Right lobe of liver (tissue), 6 donors: ENCODE data around the gene GRIK1. TPM values are rescaled to one million over a fixed set of nuclear protein-coding genes. Genes with fewer than 3 reads are reported as not detected.

Experiments used
- ATAC-seq, 4 donors: fragments of 200-7000 bp; cut with Tn5 transposase; one replicate each; pipeline ENCODE4 v1.9.1; 2020; ENCODE audit warnings: mild to moderate bottlenecking in 4 of 4, moderate library complexity in 4 of 4
- DNase-seq, 3 donors: peaks; one replicate each; pipeline ENCODE4 v3.0.0-alpha.2; 2020
- H3K27ac ChIP-seq, 3 donors: fragments of 200-600 bp; one replicate each; pipeline ENCODE4 v1.8.0; 2022
- H3K27me3 ChIP-seq, 2 donors: fragments of 200-600 bp; one replicate each; pipeline ENCODE4 v1.8.0; 2022
- H3K36me3 ChIP-seq, 4 donors: fragments of 200-600 bp; sonication (generic) in 1 of 4; one replicate each; pipeline versions ENCODE4 v1.5.1 to v1.8.0; 2017 to 2022; ENCODE audit warnings: control low read depth in 1 of 4
- H3K4me1 ChIP-seq, 4 donors: fragments of 200-600 bp; sonication (generic) in 1 of 4; one replicate each; pipeline versions ENCODE4 v1.5.1 to v1.8.0; 2017 to 2022; ENCODE audit warnings: control low read depth in 1 of 4
- H3K4me3 ChIP-seq, 3 donors: fragments of 200-600 bp; one replicate each; pipeline ENCODE4 v1.8.0; 2022
- H3K9me3 ChIP-seq, 4 donors: fragments of 200-600 bp; sonication (generic) in 1 of 4; one replicate each; pipeline versions ENCODE4 v1.5.1 to v1.8.0; 2017 to 2022; ENCODE audit warnings: control low read depth in 1 of 4
- CTCF ChIP-seq, 4 donors: fragments of 200-600 bp in 3 of 4; fragments of 450-650 bp in 1 of 4; IDR thresholded peaks; one replicate each; pipeline versions ENCODE4 v1.5.1 to v1.8.0; 2016 to 2022; ENCODE audit warnings: antibody characterized with exemption in 4 of 4, mild to moderate bottlenecking in 2 of 4
- POLR2A ChIP-seq: fragments of 450-650 bp; IDR thresholded peaks from one replicate; pipeline ENCODE4 v1.6.1; 2017; ENCODE audit warnings: antibody characterized with exemption, mild to moderate bottlenecking
- WGBS: methylation state at CpG from one replicate; pipeline ENCODE4 v1.1.6; 2018; ENCODE audit warnings: low coverage, low lambda C conversion rate; ENCODE audit not compliant: insufficient coverage; ENCODE audit errors: missing lambda C conversion rate; 5-methylcytosine and 5-hydroxymethylcytosine counted together
- intact Hi-C, 2 donors: fragments of 100-400 bp; cut with DNase I; formaldehyde crosslinking; loops; one replicate each; pipeline versions ENCODE4 v1.11.2 to v1.14.1; 2022
- total RNA-seq, 6 experiments: library from RNA; depleted of rRNA in 2 of 6; stranded (reverse); fragments of >200 nt in 2 of 6; fragmentation: NEBNext Ultra II Directional in 3 of 6; extraction: Animal tissue kit (Norgen Biotek cat#: 25700) in 3 of 6; gene quantifications; one replicate each; pipeline versions ENCODE4 v1.1.0 to v1.2.4, GENCODE V29; 2016 to 2023
- donor health status: DM: no; HTN: yes; CAD: no.
- donor health status: DM: no; HTN: no; CAD: no.
- donor health status: DM: no; HTN: no; CAD: no.
- donor health status: DM: no; HTN: yes; CAD: no.
- donor health status: DM: no; HTN: yes; CAD: no.

The GRIK1 gene
- total RNA-seq, 6 experiments from 2014 or later: not detected

DNA sequence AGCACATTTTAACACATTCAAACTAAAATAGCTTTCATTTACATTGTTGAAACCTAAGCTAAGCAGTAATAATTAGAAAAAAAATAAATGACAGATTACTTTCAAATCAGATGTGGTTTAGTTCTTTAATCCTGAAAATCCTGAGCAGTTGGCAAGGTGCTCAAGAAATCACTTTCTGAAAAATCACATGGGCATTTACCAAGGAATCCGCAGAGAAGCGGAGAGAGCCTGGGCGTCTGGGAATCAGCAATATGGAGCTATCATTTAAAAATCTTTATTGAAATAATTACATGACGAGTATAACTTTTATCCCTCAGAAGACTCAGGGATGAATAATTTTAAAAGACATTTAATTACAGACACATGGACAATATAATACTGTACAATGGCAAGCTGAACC lies 30.2 kb downstream of the GRIK1 start:
- TF ChIP-seq POLR2A (no peak), CTCF (IDR thresholded peaks at IDR 0.05) (no peak)
- WGBS: 78% methylated on average over 4 of the region's 4 CpGs

DNA sequence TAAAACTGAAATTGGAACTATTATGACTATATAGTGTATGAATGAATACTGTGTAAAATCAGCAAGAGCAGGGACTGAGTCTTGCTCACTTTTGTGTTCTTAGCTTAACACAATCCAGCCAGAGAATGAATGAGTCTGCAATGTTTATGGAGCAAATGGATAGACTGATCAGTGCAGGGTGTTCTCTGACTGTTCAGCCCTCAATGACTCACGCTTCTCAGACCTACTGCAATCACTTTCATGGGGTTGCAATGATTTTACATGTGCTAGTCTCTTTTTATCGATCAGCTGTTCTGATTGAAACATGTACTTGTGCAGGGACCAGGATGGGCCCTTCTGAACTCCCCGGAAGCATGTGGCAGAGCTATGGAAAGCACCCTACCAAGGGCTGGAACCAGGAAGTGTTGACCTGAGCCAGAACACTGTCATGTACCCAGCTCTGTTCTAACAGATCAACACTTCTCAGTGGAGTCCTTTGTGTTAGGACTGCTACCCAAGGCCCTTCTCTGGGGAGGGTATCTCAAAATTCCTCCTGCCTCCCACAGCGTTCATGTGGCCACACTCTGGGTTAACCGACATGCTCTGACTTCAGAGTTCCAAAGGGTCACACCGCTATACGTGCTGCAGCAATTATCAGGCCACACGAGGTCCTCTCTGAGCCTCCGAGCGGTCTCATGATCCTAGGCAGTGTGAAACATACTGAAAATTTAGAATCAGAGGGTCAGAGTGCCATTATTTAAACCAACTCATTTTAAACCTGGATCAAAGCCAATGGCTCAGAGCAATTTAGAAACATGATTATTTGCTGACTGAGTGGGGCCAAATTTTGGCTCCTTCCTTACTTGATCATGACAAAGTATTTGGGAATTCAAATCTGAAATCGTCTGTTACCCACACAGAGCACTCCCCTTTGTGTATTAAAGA lies 35.2 kb downstream of the GRIK1 start:
- intact Hi-C loops: no loop called here
- no peaks in the 10 kb centered on the region for H3K27me3 ChIP-seq
- no peak overlapping the region for H3K27ac ChIP-seq
- no peak for DNase-seq
- no peaks in the 10 kb centered on the region for H3K9me3 ChIP-seq
- ATAC-seq: no peak
- no peaks in the 10 kb centered on the region for H3K36me3 ChIP-seq
- no peak for TF ChIP-seq CTCF (IDR thresholded peaks at IDR 0.05)
- no peak for TF ChIP-seq POLR2A
- no peak overlapping the region for H3K4me3 ChIP-seq
- WGBS: 80% methylated on average over 9 of the region's 11 CpGs
- no peaks in the 10 kb centered on the region for H3K4me1 ChIP-seq

More for the DNA sequence above, 30.2 kb downstream of the GRIK1 start:
- H3K9me3 ChIP-seq: no peaks in the 10 kb centered on the region
- DNase-seq: no peak
- no peaks in the 10 kb centered on the region for H3K4me1 ChIP-seq
- no peak overlapping the region for H3K4me3 ChIP-seq
- no peaks in the 10 kb centered on the region for H3K36me3 ChIP-seq
- no peaks in the 10 kb centered on the region for H3K27me3 ChIP-seq
- ATAC-seq: no peak
- no peak overlapping the region for H3K27ac ChIP-seq
- intact Hi-C loops: no loop called here

DNA sequence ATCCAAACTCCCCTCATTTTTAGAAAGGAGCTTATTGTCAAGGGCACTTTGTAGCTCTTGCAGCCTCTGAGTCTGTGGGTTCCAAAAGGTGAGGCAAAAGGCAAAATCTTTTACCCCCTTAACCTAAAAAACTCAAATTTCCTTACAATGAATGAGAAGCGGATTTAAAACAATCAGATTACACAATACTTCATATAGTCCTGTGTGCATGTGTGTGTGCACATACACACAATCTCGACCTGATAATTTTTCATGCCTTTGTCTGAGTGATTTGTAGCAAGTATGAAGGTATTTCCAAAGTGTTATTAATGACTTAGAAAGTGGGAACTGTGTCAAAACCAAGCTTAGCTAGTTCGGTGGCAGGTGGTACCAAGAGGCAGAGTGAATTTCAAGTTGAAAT lies 42.9 kb downstream of the GRIK1 start:
- Histone ChIP-seq H3K27ac (no peak overlapping the region), H3K27me3 (no peaks in the 10 kb centered on the region), H3K4me3 (no peak overlapping the region), H3K9me3 (no peaks in the 10 kb centered on the region), H3K36me3 (no peaks in the 10 kb centered on the region), H3K4me1 (no peaks in the 10 kb centered on the region)
- intact Hi-C loops: no loop called here
- DNase-seq (no peak), ATAC-seq (no peak)
- TF ChIP-seq CTCF (IDR thresholded peaks at IDR 0.05): no peak
- no peak for TF ChIP-seq POLR2A
- 56% methylated on average over 3 of the region's 3 CpGs for WGBS

DNA sequence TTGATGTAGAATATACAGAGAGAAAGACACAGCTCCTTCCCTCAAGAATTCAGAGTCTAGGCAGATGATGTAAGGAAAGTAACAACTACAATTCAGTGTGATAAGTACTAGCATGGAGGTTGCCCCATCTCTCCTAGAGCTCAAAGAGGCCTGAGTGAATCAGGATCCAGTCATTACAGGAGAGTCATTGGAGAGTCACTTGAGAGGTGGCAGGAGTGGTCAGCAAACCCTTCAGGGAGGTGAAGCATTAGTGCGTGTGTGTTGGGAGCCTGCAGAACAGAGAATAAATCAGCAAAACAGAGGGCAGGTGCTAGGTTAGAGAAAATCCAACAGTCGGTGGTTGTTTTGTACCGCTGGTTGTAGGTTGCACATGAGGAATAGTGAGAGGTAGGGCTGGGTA lies 46.1 kb downstream of the GRIK1 start:
- Histone ChIP-seq H3K27ac (no peak overlapping the region), H3K4me1 (no peaks in the 10 kb centered on the region), H3K9me3 (no peaks in the 10 kb centered on the region), H3K27me3 (no peaks in the 10 kb centered on the region), H3K4me3 (no peak overlapping the region), H3K36me3 (no peaks in the 10 kb centered on the region)
- no peak for TF ChIP-seq CTCF (IDR thresholded peaks at IDR 0.05)
- no peak for TF ChIP-seq POLR2A
- 78% methylated on average over 3 of the region's 3 CpGs for WGBS
- DNase-seq (no peak), ATAC-seq (no peak)
- intact Hi-C loops: no loop called here
